ENCODE measurements around the gene FRMPD3.
"Not testable (repeated sequence)": the region's sequence is repeated elsewhere in the genome, so short reads cannot be mapped to it uniquely, and the experiment has no call there.

FRMPD3 gene

GRCh38 chrX:107448998-107449835 is at the start of gene FRMPD3:
Gene FRMPD3, plus strand, starts transcription at chrX:107449652. Its CDS starts 76,937 bp downstream, at chrX:107526589.
- DNase-seq, result no peak

- DNase-seq, result no peak
Measured at GRCh38 chrX:107420571-107420970, 28.9 kb upstream of the FRMPD3 start.

GRCh38 chrX:107421337-107421861 is 28.1 kb upstream of the FRMPD3 start:
- no peak for DNase-seq

- DNase-seq, result no peak
Measured at GRCh38 chrX:107429090-107429489, 20.4 kb upstream of the FRMPD3 start.

- no peak for DNase-seq
Measured at GRCh38 chrX:107440187-107440586, 9.3 kb upstream of the FRMPD3 start.

- DNase-seq, result no peak
Measured at GRCh38 chrX:107440692-107441091, 8.8 kb upstream of the FRMPD3 start.

GRCh38 chrX:107442914-107443527 is 6.4 kb upstream of the FRMPD3 start:
- no peak for DNase-seq

GRCh38 chrX:107445146-107445545 is 4.3 kb upstream of the FRMPD3 start:
- no peak for DNase-seq

- no peak for DNase-seq
Measured at GRCh38 chrX:107445631-107446030, 3.8 kb upstream of the FRMPD3 start.

- no peak for DNase-seq
Measured at GRCh38 chrX:107447642-107448041, 1.8 kb upstream of the FRMPD3 start.

- no peak for DNase-seq
Measured at GRCh38 chrX:107448625-107448997, 841 bp upstream of the FRMPD3 start.

- no peak for DNase-seq
Measured at GRCh38 chrX:107450823-107451509, 1.5 kb downstream of the FRMPD3 start.

GRCh38 chrX:107451731-107452130 is 2.3 kb downstream of the FRMPD3 start:
- DNase-seq, result no peak

GRCh38 chrX:107452581-107452980 is 3.1 kb downstream of the FRMPD3 start:
- DNase-seq, result no peak

GRCh38 chrX:107454302-107454701 is 4.8 kb downstream of the FRMPD3 start:
- DNase-seq, result no peak

- DNase-seq, result no peak
Measured at GRCh38 chrX:107457289-107457688, 7.8 kb downstream of the FRMPD3 start.

- no peak for DNase-seq
Measured at GRCh38 chrX:107465932-107466620, 16.6 kb downstream of the FRMPD3 start.

- DNase-seq, result no peak
Measured at GRCh38 chrX:107467271-107467670, 17.8 kb downstream of the FRMPD3 start.

GRCh38 chrX:107470198-107470597 is 20.7 kb downstream of the FRMPD3 start:
- DNase-seq, result no peak

- no peak for DNase-seq
Measured at GRCh38 chrX:107470971-107471370, 21.5 kb downstream of the FRMPD3 start.

- not testable (repeated sequence) for DNase-seq
Measured at GRCh38 chrX:107471420-107471819, 22.0 kb downstream of the FRMPD3 start.

GRCh38 chrX:107477406-107477805 is 28.0 kb downstream of the FRMPD3 start:
- DNase-seq, result no peak

- no peak for DNase-seq
Measured at GRCh38 chrX:107480272-107480671, 30.8 kb downstream of the FRMPD3 start.

Data from cortex of kidney (tissue), 1 donor.